ENCODE results near the gene GTPBP3. TPM values are rescaled to one million over a fixed set of nuclear protein-coding genes. Genes with fewer than 3 reads are reported as not detected.

Gene GTPBP3
- total and polyA plus RNA-seq, 2 of the 8 experiments (the other 6 are each of a cell fraction or from before 2014, with no cell fraction given): 30.4 to 56.0 TPM

GRCh38 chr19:17390665-17391370 lies 53.5 kb downstream of the GTPBP3 start:
- peaks cover 0 to 5% (median 0%) of the 10 kb centered on the region in 4 experiments; a peak in 2 of 7 replicates for H3K27me3 ChIP-seq (replicated peaks in 1 of 4; ENCODE audit: control insufficient read depth in 3 of 4, extremely low read depth in 1 of 4, insufficient read depth in 3 of 4, low read length in 3 of 4)
- no peak overlapping the region; the same call in 1 of the 2 replicates for H2BK5ac ChIP-seq (ENCODE audit: low read depth, low read length)
- no peak overlapping the region for H2BK15ac ChIP-seq (ENCODE audit: low read length)
- H4K8ac ChIP-seq (ENCODE audit: extremely low read depth, insufficient read depth, low read length): no peak overlapping the region; the same call in 1 of the 2 replicates
- no peak overlapping the region for H3K56ac ChIP-seq (replicated peaks; ENCODE audit: insufficient read length, low read depth, low read length)
- H2AK5ac ChIP-seq (ENCODE audit: low read depth, low read length): no peak overlapping the region
- peak overlapping the region; percentile 92 to 98 for H3K4me2 ChIP-seq (ENCODE audit: insufficient read depth in 1 of 2, low read depth in 2 of 2, low read length in 2 of 2)
- H3K4ac ChIP-seq (replicated peaks; ENCODE audit: insufficient read length, low read depth, low read length): no peak overlapping the region
- H2BK20ac ChIP-seq (ENCODE audit: low read length): no peak overlapping the region
- H3K36me3 ChIP-seq (ENCODE audit: control insufficient read depth in 2 of 4, insufficient read depth in 4 of 4, low read length in 3 of 4): no peaks in the 10 kb centered on the region
- no peak overlapping the region for H3K14ac ChIP-seq (ENCODE audit: insufficient read length)
- ChIA-PET POLR2A (ENCODE audit: partially characterized antibody) (interaction anchor here (0.7 to 1.6 kb wide), 4 partner anchors 13 to 34 kb away, joined by 3 to 8 read pairs (median 3); partner anchors contain the start of gene BST2), CTCF (ENCODE audit: partially characterized antibody) (interaction anchor here (0.7 to 13.5 kb wide), 16 partner anchors 9 to 106 kb away, joined by 3 to 153 read pairs (median 4); no protein-coding TSS in a partner anchor)
- H3K27ac ChIP-seq (ENCODE audit: low read depth, low read length): no peak overlapping the region
- FAIRE-seq: no peak
- peak; percentile 71 to 92 for DNase-seq (ENCODE audit: low read depth in 1 of 2, low spot score in 2 of 2)
- peaks cover 11% of the 10 kb centered on the region for H3K23me2 ChIP-seq (ENCODE audit: low read depth, low read length)
- H3K18ac ChIP-seq (ENCODE audit: extremely low read depth, low read length): peak overlapping the region; percentile 51; the same call in 1 of the 2 replicates
- H2BK120ac ChIP-seq (replicated peaks; ENCODE audit: low read depth, low read length): peak overlapping the region; percentile 47
- H4K5ac ChIP-seq (ENCODE audit: insufficient read length, low read depth, low read length): peak overlapping the region; percentile 19
- peak overlapping the region in 1 of 4 experiments; percentile 35; a peak in 2 of 7 replicates for H3K9ac ChIP-seq (replicated peaks in 1 of 4; ENCODE audit: extremely low read depth in 1 of 4, low read depth in 3 of 4, low read length in 3 of 4)
- H3K4me1 ChIP-seq (replicated peaks in 1 of 4; ENCODE audit: control insufficient read depth in 3 of 4, insufficient read depth in 4 of 4, low read length in 3 of 4): peaks cover 0 to 7% (median 3%) of the 10 kb centered on the region in 4 experiments; a peak in 5 of 7 replicates
- peak overlapping the region; percentile 63; the same call in 1 of the 2 replicates for H2AFZ ChIP-seq (ENCODE audit: low read length)
- WGBS, 2 experiments (ENCODE audit: extremely low coverage in 1 of 2, insufficient coverage in 1 of 2, insufficient read length in 1 of 2, insufficient replicate concordance in 2 of 2, low coverage in 1 of 2, low lambda C conversion rate in 2 of 2, missing lambda C conversion rate in 1 of 2): 0% methylated on average over 31 of the region's 50 CpGs; no CpG with 5 or more reads in 1 of the 2 experiments
- H2BK12ac ChIP-seq (ENCODE audit: low read depth, low read length): no peak overlapping the region
- H4K20me1 ChIP-seq (replicated peaks in 1 of 2; ENCODE audit: control insufficient read depth in 1 of 2, insufficient read depth in 2 of 2, low read length in 2 of 2): no peaks in the 10 kb centered on the region
- H3K9me3 ChIP-seq (ENCODE audit: insufficient read depth in 2 of 2, low read depth in 1 of 2, low read length in 1 of 2): no peaks in the 10 kb centered on the region
- H4K91ac ChIP-seq (replicated peaks; ENCODE audit: insufficient read length, low read length): no peak overlapping the region
- H3K79me1 ChIP-seq (ENCODE audit: low read depth, low read length): no peaks in the 10 kb centered on the region
- peak overlapping the region; percentile 58 to 75 (median 72) for H3K4me3 ChIP-seq (ENCODE audit: extremely low read depth in 1 of 4, insufficient read depth in 2 of 4, low read depth in 3 of 4, low read length in 4 of 4)
- H3K79me2 ChIP-seq (ENCODE audit: control insufficient read depth in 1 of 2, insufficient read depth in 2 of 2, low read length in 2 of 2): no peaks in the 10 kb centered on the region
- no peak overlapping the region for H3K23ac ChIP-seq (ENCODE audit: insufficient read length)
- TF ChIP-seq USF2 (IDR thresholded peaks at IDR 0.05; ENCODE audit: low read length): no peak
- TF ChIP-seq SIN3A (conservative IDR thresholded peaks at IDR 0.05 in 1 of 2, IDR thresholded peaks at IDR 0.05 in 1 of 2; ENCODE audit: low read depth in 1 of 2, low read length in 2 of 2): peak in 1 of 2 experiments; percentile 12; a peak in 1 of 4 replicates
- TF ChIP-seq GABPA (IDR thresholded peaks at IDR 0.05; ENCODE audit: borderline replicate concordance, insufficient read depth, low read length): no peak
- peak; percentile 49; the same call in 1 of the 2 replicates for TF ChIP-seq TAF1 (IDR thresholded peaks at IDR 0.05; ENCODE audit: low read depth, low read length)
- TF ChIP-seq CHD1 (IDR thresholded peaks at IDR 0.05; ENCODE audit: low read depth, low read length): no peak
- peak; percentile 52 to 64; a peak in 1 of 4 replicates for TF ChIP-seq HDAC2 (IDR thresholded peaks at IDR 0.05; ENCODE audit: borderline replicate concordance in 1 of 2, low read depth in 2 of 2, low read length in 2 of 2)
- no peak for TF ChIP-seq ZNF274 (IDR thresholded peaks at IDR 0.05; ENCODE audit: borderline replicate concordance, extremely low read depth, low read length)
- no peak for TF ChIP-seq KDM5A (IDR thresholded peaks at IDR 0.05; ENCODE audit: low read length)
- no peak for TF ChIP-seq RNF2 (IDR thresholded peaks at IDR 0.05; ENCODE audit: borderline replicate concordance, low read depth, low read length, missing control alignments, poor library complexity, severe bottlenecking)
